Measurements from ENCODE around the gene TOP2A.

TOP2A gene

GRCh38 chr17:40459636-40460603 is 42.2 kb upstream of the TOP2A start:
- Histone ChIP-seq H2AFZ (ENCODE audit: low read length, unreplicated experiment) (no peak overlapping the region), H3K27me3 (ENCODE audit: insufficient read depth, low read length) (no peaks in the 10 kb centered on the region), H3K36me3 (ENCODE audit: insufficient read depth, low read length) (peaks cover 23% of the 10 kb centered on the region), H3K27ac (ENCODE audit: low read depth, low read length) (peak overlapping the region; percentile 46), H3K4me1 (ENCODE audit: control insufficient read depth, insufficient read depth, low read length, unreplicated experiment) (peaks cover 48% of the 10 kb centered on the region), H3K4me3 (ENCODE audit: low read depth, low read length) (no peak overlapping the region), H3K79me2 (ENCODE audit: control insufficient read depth, insufficient read depth, low read length, unreplicated experiment) (no peaks in the 10 kb centered on the region)

DNA sequence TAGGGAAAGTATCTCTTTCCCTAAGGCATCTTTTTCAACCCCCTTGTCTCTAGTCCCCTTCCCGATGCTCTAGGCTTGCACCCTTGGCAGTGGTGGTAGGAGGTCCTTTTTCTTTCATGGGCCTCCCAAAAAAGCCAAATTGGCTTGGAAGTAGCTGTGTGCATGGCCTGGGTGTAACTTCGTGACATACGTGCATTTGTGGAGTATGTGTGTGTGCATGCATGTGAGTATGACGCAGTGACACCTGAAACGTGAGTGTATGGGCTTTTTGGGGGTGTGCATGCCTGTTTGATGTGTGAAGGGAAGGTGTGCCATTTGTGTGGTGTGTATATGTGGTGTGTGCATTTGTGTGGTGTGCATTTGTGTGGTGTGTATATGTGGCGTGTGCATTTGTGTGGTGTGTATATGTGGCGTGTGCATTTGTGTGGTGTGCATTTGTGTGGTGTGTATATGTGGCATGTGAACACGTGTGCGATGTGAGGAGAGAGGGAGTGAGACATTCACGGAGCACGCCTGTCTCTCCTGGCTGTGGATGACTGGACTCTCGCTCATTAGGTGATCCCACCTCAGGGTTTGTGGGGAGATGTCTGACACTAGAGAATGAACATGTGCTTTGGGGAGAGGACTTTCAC is 41.3 kb upstream of the TOP2A start:
- H2AFZ ChIP-seq (ENCODE audit: low read length, unreplicated experiment) = no peak overlapping the region
- peaks cover 32% of the 10 kb centered on the region for H3K36me3 ChIP-seq (ENCODE audit: insufficient read depth, low read length)
- H3K4me3 ChIP-seq (ENCODE audit: low read depth, low read length) = no peak overlapping the region
- peaks cover 56% of the 10 kb centered on the region for H3K4me1 ChIP-seq (ENCODE audit: control insufficient read depth, insufficient read depth, low read length, unreplicated experiment)
- H3K27me3 ChIP-seq (ENCODE audit: insufficient read depth, low read length) = no peaks in the 10 kb centered on the region
- H3K27ac ChIP-seq (ENCODE audit: low read depth, low read length) = peak overlapping the region; percentile 46
- peaks cover under 1% of the 10 kb centered on the region for H3K79me2 ChIP-seq (ENCODE audit: control insufficient read depth, insufficient read depth, low read length, unreplicated experiment)

DNA sequence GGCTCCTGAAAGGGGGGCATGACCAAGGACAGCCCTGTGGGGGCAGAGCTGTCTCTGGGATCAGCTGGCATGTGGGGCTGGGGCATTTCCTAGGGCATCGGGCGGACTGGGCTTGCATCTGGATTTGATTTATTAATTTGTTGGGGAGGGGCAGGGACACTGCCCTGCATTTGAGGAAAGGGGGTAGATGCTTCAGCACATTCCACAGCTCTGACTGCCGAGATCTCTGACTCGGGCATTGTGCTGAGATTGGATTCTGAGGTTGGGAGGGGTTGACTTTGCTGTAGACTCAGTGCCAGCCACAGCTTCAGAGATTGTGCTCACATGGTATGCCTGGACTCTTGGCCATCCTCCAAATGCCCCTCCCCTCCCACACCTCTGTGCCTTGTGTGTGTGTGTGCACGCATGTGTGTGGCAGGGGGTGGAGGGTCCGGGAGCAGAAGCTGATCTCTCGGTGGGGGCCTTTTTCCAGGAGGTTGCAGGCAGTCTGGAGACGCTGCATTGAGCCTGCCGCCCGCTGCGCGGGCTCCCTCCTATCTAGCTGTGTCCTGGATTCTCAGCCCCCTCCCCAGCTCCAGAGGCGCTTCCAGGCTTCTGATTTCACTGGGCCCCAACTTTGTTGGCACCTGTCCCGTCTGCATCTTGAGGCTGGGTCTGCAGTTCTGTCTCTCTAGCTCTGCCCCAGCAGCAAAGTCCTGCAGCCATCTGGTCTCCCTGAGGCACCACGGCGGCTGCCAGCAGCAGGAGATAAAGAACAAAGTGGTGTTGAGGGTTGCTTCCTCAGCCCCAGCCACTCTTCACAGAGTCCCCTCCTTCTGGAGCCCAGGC is 40.5 kb upstream of the TOP2A start:
- Histone ChIP-seq H3K27me3 (ENCODE audit: insufficient read depth, low read length) (no peaks in the 10 kb centered on the region), H3K79me2 (ENCODE audit: control insufficient read depth, insufficient read depth, low read length, unreplicated experiment) (peaks cover 5% of the 10 kb centered on the region), H3K4me1 (ENCODE audit: control insufficient read depth, insufficient read depth, low read length, unreplicated experiment) (peaks cover 64% of the 10 kb centered on the region), H3K4me3 (ENCODE audit: low read depth, low read length) (no peak overlapping the region), H3K27ac (ENCODE audit: low read depth, low read length) (peak overlapping the region; percentile 66), H3K36me3 (ENCODE audit: insufficient read depth, low read length) (peaks cover 39% of the 10 kb centered on the region), H2AFZ (ENCODE audit: low read length, unreplicated experiment) (no peak overlapping the region)

DNA sequence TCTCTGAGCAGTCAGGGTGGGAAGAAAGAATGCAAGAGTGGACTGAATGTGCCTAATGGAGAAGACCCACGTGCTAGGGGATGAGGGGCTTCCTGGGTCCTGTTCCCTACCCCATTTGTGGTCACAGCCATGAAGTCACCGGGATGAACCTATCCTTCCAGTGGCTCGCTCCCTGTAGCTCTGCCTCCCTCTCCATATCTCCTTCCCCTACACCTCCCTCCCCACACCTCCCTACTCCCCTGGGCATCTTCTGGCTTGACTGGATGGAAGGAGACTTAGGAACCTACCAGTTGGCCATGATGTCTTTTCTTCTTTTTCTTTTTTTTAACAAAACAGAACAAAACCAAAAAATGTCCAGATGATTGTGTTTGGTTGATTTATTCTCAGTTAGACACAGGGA is 39.7 kb upstream of the TOP2A start:
- H2AFZ ChIP-seq (ENCODE audit: low read length, unreplicated experiment) = no peak overlapping the region
- H3K79me2 ChIP-seq (ENCODE audit: control insufficient read depth, insufficient read depth, low read length, unreplicated experiment) = peaks cover 11% of the 10 kb centered on the region
- H3K4me3 ChIP-seq (ENCODE audit: low read depth, low read length) = no peak overlapping the region
- H3K27me3 ChIP-seq (ENCODE audit: insufficient read depth, low read length) = no peaks in the 10 kb centered on the region
- H3K27ac ChIP-seq (ENCODE audit: low read depth, low read length) = peak overlapping the region; percentile 66
- peaks cover 72% of the 10 kb centered on the region for H3K4me1 ChIP-seq (ENCODE audit: control insufficient read depth, insufficient read depth, low read length, unreplicated experiment)
- H3K36me3 ChIP-seq (ENCODE audit: insufficient read depth, low read length) = peaks cover 42% of the 10 kb centered on the region

GRCh38 chr17:40456396-40456951 is 38.8 kb upstream of the TOP2A start:
- peaks cover 78% of the 10 kb centered on the region for H3K4me1 ChIP-seq (ENCODE audit: control insufficient read depth, insufficient read depth, low read length, unreplicated experiment)
- H3K79me2 ChIP-seq (ENCODE audit: control insufficient read depth, insufficient read depth, low read length, unreplicated experiment) = peaks cover 15% of the 10 kb centered on the region
- peaks cover 42% of the 10 kb centered on the region for H3K36me3 ChIP-seq (ENCODE audit: insufficient read depth, low read length)
- no peaks in the 10 kb centered on the region for H3K27me3 ChIP-seq (ENCODE audit: insufficient read depth, low read length)
- peak overlapping the region; percentile 66 for H3K27ac ChIP-seq (ENCODE audit: low read depth, low read length)
- no peak overlapping the region for H3K4me3 ChIP-seq (ENCODE audit: low read depth, low read length)
- no peak overlapping the region for H2AFZ ChIP-seq (ENCODE audit: low read length, unreplicated experiment)

- peaks cover 47% of the 10 kb centered on the region for H3K36me3 ChIP-seq (ENCODE audit: insufficient read depth, low read length)
- no peak overlapping the region for H3K4me3 ChIP-seq (ENCODE audit: low read depth, low read length)
- peak overlapping the region; percentile 90 for H3K27ac ChIP-seq (ENCODE audit: low read depth, low read length)
- no peak overlapping the region for H2AFZ ChIP-seq (ENCODE audit: low read length, unreplicated experiment)
- H3K79me2 ChIP-seq (ENCODE audit: control insufficient read depth, insufficient read depth, low read length, unreplicated experiment) = peaks cover 33% of the 10 kb centered on the region
- H3K27me3 ChIP-seq (ENCODE audit: insufficient read depth, low read length) = no peaks in the 10 kb centered on the region
- H3K4me1 ChIP-seq (ENCODE audit: control insufficient read depth, insufficient read depth, low read length, unreplicated experiment) = peaks cover 94% of the 10 kb centered on the region
These were observed 36.9 kb upstream of the TOP2A start for GRCh38 chr17:40454613-40454995.

GRCh38 chr17:40453881-40454612 is 36.4 kb upstream of the TOP2A start:
- Histone ChIP-seq H3K36me3 (ENCODE audit: insufficient read depth, low read length) (peaks cover 48% of the 10 kb centered on the region), H3K27ac (ENCODE audit: low read depth, low read length) (peak overlapping the region; percentile 90)

DNA sequence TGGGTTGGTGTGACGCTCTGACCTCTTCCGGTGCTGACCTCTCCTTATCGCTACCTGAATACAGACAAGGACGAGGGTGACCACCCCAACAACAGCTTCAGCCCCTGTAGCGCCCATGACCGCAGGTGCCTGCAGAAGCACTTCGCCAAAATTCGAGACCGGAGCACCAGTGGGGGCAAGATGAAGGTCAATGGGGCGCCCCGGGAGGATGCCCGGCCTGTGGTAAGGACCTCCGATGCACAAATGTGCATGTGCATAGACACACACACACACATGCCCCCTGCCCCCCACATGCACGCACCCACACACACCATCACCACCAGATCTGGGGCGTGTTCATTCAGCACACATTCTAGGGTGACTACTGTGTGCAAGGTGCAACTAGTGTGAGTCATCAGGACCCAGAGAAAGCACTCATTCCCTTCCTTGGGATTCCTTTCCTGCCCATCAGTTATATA is 35.3 kb upstream of the TOP2A start:
- peaks cover 51% of the 10 kb centered on the region for H3K36me3 ChIP-seq (ENCODE audit: insufficient read depth, low read length)

More at GRCh38 chr17:40453881-40454612, 36.4 kb upstream of the TOP2A start:
- H3K27me3 ChIP-seq (ENCODE audit: insufficient read depth, low read length) = no peaks in the 10 kb centered on the region
- H3K79me2 ChIP-seq (ENCODE audit: control insufficient read depth, insufficient read depth, low read length, unreplicated experiment) = peaks cover 36% of the 10 kb centered on the region
- H3K4me1 ChIP-seq (ENCODE audit: control insufficient read depth, insufficient read depth, low read length, unreplicated experiment) = peaks cover 92% of the 10 kb centered on the region
- no peak overlapping the region for H3K4me3 ChIP-seq (ENCODE audit: low read depth, low read length)
- H2AFZ ChIP-seq (ENCODE audit: low read length, unreplicated experiment) = no peak overlapping the region

GRCh38 chr17:40452216-40452787 is 34.6 kb upstream of the TOP2A start:
- peaks cover 92% of the 10 kb centered on the region for H3K4me1 ChIP-seq (ENCODE audit: control insufficient read depth, insufficient read depth, low read length, unreplicated experiment)
- H2AFZ ChIP-seq (ENCODE audit: low read length, unreplicated experiment) = no peak overlapping the region
- H3K27ac ChIP-seq (ENCODE audit: low read depth, low read length) = peak overlapping the region; percentile 90
- H3K4me3 ChIP-seq (ENCODE audit: low read depth, low read length) = peak overlapping the region; percentile 29; the same call in 1 of the 2 replicates
- H3K27me3 ChIP-seq (ENCODE audit: insufficient read depth, low read length) = no peaks in the 10 kb centered on the region
- H3K36me3 ChIP-seq (ENCODE audit: insufficient read depth, low read length) = peaks cover 47% of the 10 kb centered on the region
- H3K79me2 ChIP-seq (ENCODE audit: control insufficient read depth, insufficient read depth, low read length, unreplicated experiment) = peaks cover 54% of the 10 kb centered on the region

More for the DNA sequence above, 35.3 kb upstream of the TOP2A start:
- Histone ChIP-seq H3K27me3 (ENCODE audit: insufficient read depth, low read length) (no peaks in the 10 kb centered on the region), H3K4me3 (ENCODE audit: low read depth, low read length) (peak overlapping the region; percentile 29; the same call in 1 of the 2 replicates), H3K27ac (ENCODE audit: low read depth, low read length) (peak overlapping the region; percentile 90), H2AFZ (ENCODE audit: low read length, unreplicated experiment) (no peak overlapping the region), H3K4me1 (ENCODE audit: control insufficient read depth, insufficient read depth, low read length, unreplicated experiment) (peaks cover 92% of the 10 kb centered on the region), H3K79me2 (ENCODE audit: control insufficient read depth, insufficient read depth, low read length, unreplicated experiment) (peaks cover 47% of the 10 kb centered on the region)
